ENCODE results near the gene AGAP5. TPM values are rescaled to one million over a fixed set of nuclear protein-coding genes. Genes with fewer than 3 reads are reported as not detected.

The AGAP5 gene
- total and polyA plus RNA-seq, 9 of the 15 experiments (the other 6 are each of a cell fraction or from before 2014, with no cell fraction given): 0.32 to 7.5 (median 5.3) TPM

DNA sequence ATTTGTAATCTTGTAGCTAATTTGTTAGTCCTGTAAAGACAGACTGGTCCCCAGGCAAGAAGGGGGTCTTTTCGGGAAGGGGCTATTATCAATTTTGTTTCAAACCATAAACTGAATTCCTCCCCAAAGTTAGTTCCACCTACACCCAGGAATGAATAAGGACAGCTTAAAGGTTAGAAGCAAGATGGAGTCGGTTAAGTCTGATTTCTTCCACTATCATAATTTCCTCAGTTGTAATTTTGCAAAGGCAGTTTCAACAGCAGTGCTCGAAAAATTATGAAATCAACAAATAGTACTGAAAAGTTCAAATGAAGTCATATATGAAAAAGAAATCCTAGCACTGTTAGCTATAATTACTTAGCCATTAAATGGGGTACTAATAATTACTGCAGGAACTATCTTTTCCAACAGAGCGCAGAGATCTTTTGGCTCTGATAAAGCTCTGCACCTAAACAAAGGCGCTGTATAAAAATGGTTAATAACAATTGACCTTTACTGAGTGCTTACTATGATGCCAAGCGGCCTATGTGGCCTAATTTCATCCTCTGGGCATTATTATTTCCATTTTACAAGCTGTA, 45.5 kb upstream of the AGAP5 start (continued):
- TF ChIP-seq ZNF644 (tag; IDR thresholded peaks at IDR 0.05; ENCODE audit: low read depth) (peak; percentile 99), KDM5B (IDR thresholded peaks at IDR 0.05; ENCODE audit: insufficient replicate concordance, low read depth, low read length) (no peak), IRF2 (CRISPR knock-in tag; IDR thresholded peaks at IDR 0.05) (no peak), POLR2AphosphoS2 (IDR thresholded peaks at IDR 0.05; ENCODE audit: low read length) (no peak), TAF7 (tag; IDR thresholded peaks at IDR 0.05) (peak; percentile 93), MEF2A (IDR thresholded peaks at IDR 0.05; ENCODE audit: control insufficient read depth, low read depth, low read length) (no peak), SMARCA4 (IDR thresholded peaks at IDR 0.05) (no peak), DMBX1 (CRISPR knock-in tag; IDR thresholded peaks at IDR 0.05; ENCODE audit: borderline replicate concordance) (peak; percentile 99), PCBP1 (IDR thresholded peaks at IDR 0.05; ENCODE audit: low read depth, low read length, poor library complexity, severe bottlenecking) (no peak), ZNF224 (CRISPR knock-in tag; IDR thresholded peaks at IDR 0.05) (no peak), XRCC3 (IDR thresholded peaks at IDR 0.05) (no peak), ZNF3 (CRISPR knock-in tag; IDR thresholded peaks at IDR 0.05) (peak; percentile 88), HMG20A (CRISPR knock-in tag; conservative IDR thresholded peaks at IDR 0.05) (peak; percentile 86; the same call in 1 of the 2 replicates), ZSCAN32 (CRISPR knock-in tag; IDR thresholded peaks at IDR 0.05) (peak; percentile 92), NRF1 (conservative IDR thresholded peaks at IDR 0.05 in 1 of 2, IDR thresholded peaks at IDR 0.05 in 1 of 2) (no peak), NR1H2 (CRISPR knock-in tag; IDR thresholded peaks at IDR 0.05) (no peak), NCOA1 (IDR thresholded peaks at IDR 0.05; ENCODE audit: low read depth) (no peak), JUND (IDR thresholded peaks at IDR 0.05; ENCODE audit: borderline replicate concordance, low read depth, low read length) (no peak), JUND (tag; IDR thresholded peaks at IDR 0.05; ENCODE audit: borderline replicate concordance, low read depth, low read length) (peak; percentile 63; the same call in 2 of the 3 replicates), NFRKB (IDR thresholded peaks at IDR 0.05; ENCODE audit: low read depth) (no peak), FOXK1 (CRISPR knock-in tag; IDR thresholded peaks at IDR 0.05; ENCODE audit: borderline replicate concordance) (no peak)
- TF ChIP-seq, protein P1, sequence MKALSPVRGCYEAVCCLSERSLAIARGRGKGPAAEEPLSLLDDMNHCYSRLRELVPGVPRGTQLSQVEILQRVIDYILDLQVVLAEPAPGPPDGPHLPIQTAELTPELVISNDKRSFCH (CRISPR knock-in tag; IDR thresholded peaks at IDR 0.05): peak; percentile 94
- TF ChIP-seq, protein P1 (tag; IDR thresholded peaks at IDR 0.05): peak; percentile 99
- TF ChIP-seq, protein P2, sequence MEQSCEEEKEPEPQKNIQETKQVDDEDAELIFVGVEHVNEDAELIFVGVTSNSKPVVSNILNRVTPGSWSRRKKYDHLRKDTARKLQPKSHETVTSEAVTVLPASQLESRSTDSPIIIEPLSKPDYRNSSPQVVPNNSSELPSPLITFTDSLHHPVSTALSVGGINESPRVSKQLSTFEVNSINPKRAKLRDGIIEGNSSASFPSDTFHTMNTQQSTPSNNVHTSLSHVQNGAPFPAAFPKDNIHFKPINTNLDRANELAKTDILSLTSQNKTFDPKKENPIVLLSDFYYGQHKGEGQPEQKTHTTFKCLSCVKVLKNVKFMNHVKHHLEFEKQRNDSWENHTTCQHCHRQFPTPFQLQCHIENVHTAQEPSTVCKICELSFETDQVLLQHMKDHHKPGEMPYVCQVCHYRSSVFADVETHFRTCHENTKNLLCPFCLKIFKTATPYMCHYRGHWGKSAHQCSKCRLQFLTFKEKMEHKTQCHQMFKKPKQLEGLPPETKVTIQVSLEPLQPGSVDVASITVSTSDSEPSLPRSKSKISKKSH (CRISPR knock-in tag; IDR thresholded peaks at IDR 0.05): peak; percentile 94
- TF ChIP-seq, protein P3, sequence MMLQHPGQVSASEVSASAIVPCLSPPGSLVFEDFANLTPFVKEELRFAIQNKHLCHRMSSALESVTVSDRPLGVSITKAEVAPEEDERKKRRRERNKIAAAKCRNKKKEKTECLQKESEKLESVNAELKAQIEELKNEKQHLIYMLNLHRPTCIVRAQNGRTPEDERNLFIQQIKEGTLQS (IDR thresholded peaks at IDR 0.05): no peak
- TF ChIP-seq, protein P3 (CRISPR knock-in tag; conservative IDR thresholded peaks at IDR 0.05): no peak
- TF ChIP-seq, protein P4, sequence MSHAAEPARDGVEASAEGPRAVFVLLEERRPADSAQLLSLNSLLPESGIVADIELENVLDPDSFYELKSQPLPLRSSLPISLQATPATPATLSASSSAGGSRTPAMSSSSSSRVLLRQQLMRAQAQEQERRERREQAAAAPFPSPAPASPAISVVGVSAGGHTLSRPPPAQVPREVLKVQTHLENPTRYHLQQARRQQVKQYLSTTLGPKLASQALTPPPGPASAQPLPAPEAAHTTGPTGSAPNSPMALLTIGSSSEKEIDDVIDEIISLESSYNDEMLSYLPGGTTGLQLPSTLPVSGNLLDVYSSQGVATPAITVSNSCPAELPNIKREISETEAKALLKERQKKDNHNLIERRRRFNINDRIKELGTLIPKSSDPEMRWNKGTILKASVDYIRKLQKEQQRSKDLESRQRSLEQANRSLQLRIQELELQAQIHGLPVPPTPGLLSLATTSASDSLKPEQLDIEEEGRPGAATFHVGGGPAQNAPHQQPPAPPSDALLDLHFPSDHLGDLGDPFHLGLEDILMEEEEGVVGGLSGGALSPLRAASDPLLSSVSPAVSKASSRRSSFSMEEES (CRISPR knock-in tag; IDR thresholded peaks at IDR 0.05): peak; percentile 60
